GM15510 (cell line): Measurements from ENCODE around the gene DHCR24.

Experiments used
- POLR2A ChIP-seq: IDR thresholded peaks from 3 replicates; pipeline ENCODE4 v1.6.1; 2011; ENCODE audit warnings: borderline replicate concordance; ENCODE audit not compliant: insufficient read length; ENCODE audit errors: extremely low read depth

Gene DHCR24

GRCh38 chr1:54875000-54875399, 12.0 kb downstream of the DHCR24 start:
- no peak for TF ChIP-seq POLR2A

GRCh38 chr1:54874079-54874830, 12.7 kb downstream of the DHCR24 start:
- TF ChIP-seq POLR2A, result no peak

GRCh38 chr1:54872036-54872331, 15.0 kb downstream of the DHCR24 start:
- TF ChIP-seq POLR2A, result no peak

GRCh38 chr1:54871275-54872035, 15.5 kb downstream of the DHCR24 start:
- no peak for TF ChIP-seq POLR2A

- TF ChIP-seq POLR2A, result no peak
These were observed 16.1 kb downstream of the DHCR24 start for GRCh38 chr1:54870869-54871268.

- TF ChIP-seq POLR2A, result no peak
These were observed 17.7 kb downstream of the DHCR24 start for GRCh38 chr1:54869173-54869851.

GRCh38 chr1:54867717-54868057, 19.3 kb downstream of the DHCR24 start:
- no peak for TF ChIP-seq POLR2A

- TF ChIP-seq POLR2A, result no peak
These were observed 19.9 kb downstream of the DHCR24 start for GRCh38 chr1:54866801-54867716.

- TF ChIP-seq POLR2A, result no peak
These were observed 21.5 kb downstream of the DHCR24 start for GRCh38 chr1:54865238-54866073.

- TF ChIP-seq POLR2A, result no peak
These were observed 22.4 kb downstream of the DHCR24 start for GRCh38 chr1:54864460-54865208.

- no peak for TF ChIP-seq POLR2A
These were observed 23.7 kb downstream of the DHCR24 start for GRCh38 chr1:54863267-54863665.

GRCh38 chr1:54861070-54861761, 25.8 kb downstream of the DHCR24 start:
- no peak for TF ChIP-seq POLR2A

- no peak for TF ChIP-seq POLR2A
These were observed 27.1 kb downstream of the DHCR24 start for GRCh38 chr1:54859700-54860391.
